Ishikawa (cell line): ENCODE measurements around the gene PKP3.

Source experiments
- CEBPB ChIP-seq: IDR thresholded peaks from 2 replicates; pipeline ENCODE4 v1.6.1; 2012
- CREB1 ChIP-seq: IDR thresholded peaks from 2 replicates; pipeline ENCODE4 v1.6.1; 2012; ENCODE audit warnings: low read depth
- RAD21 ChIP-seq: IDR thresholded peaks from 2 replicates; pipeline ENCODE4 v1.6.1; 2012; ENCODE audit warnings: low read depth
- TCF12 ChIP-seq: IDR thresholded peaks from 2 replicates; pipeline ENCODE4 v1.6.1; 2012; ENCODE audit warnings: low read depth

DNA sequence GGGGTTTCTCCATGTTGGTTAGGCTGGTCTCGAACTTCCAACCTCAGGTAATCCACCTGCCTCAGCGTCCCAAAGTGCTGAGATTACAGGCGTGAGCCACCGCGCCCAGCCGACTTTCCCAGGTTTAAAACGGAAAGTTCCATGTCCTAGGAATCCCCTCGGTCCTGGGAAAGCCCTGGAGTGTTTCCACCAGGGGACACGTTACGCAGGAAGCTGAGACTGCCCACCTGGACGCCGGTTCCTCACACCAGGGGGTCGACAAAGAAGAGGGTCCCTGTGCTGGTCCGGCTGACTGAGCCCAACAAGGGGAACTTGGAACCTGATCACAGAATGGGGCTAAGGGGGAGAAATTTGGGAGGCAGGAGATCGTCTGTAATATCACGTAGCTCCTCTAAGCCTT lies 28.2 kb upstream of the PKP3 start:
- TF ChIP-seq CREB1 (no peak), TCF12 (no peak), CEBPB (no peak), RAD21 (no peak)
